Measurements from ENCODE around the gene KRT20. TPM values are rescaled to one million over a fixed set of nuclear protein-coding genes. Genes with fewer than 3 reads are reported as not detected.

Gene KRT20
- polyA plus RNA-seq (2013, experiment 1 of 2), result 0.39 TPM
- polyA plus RNA-seq (2013, experiment 2 of 2), result 0.25 TPM

GRCh38 chr17:40884708-40885512, at the start of gene KRT20:
Gene KRT20, minus strand, starts transcription at chr17:40885242. Its CDS starts 57 bp downstream, at chr17:40885185.
- WGBS (ENCODE audit: extremely low coverage, insufficient coverage, low lambda C conversion rate), result no CpG with 5 or more reads among the region's 23 CpGs
- no peak within 1 kb of the TSS for H2AK5ac ChIP-seq (ENCODE audit: low read length)
- no peaks in the 10 kb centered on the region for H3K4me1 ChIP-seq (ENCODE audit: control insufficient read depth, low read depth, low read length)
- H3K4me3 ChIP-seq (ENCODE audit: low read length), result no peak within 1 kb of the TSS
- no peak within 1 kb of the TSS for H3K23ac ChIP-seq (ENCODE audit: low read length)
- H2BK120ac ChIP-seq (ENCODE audit: low read depth, low read length), result peak within 1 kb of the TSS; percentile 78
- no peak within 1 kb of the TSS for H4K8ac ChIP-seq (ENCODE audit: low read depth, low read length)
- no peak for DNase-seq
- H3K18ac ChIP-seq (ENCODE audit: low read length), result no peak within 1 kb of the TSS
- no peaks in the 10 kb centered on the region for H3K36me3 ChIP-seq (ENCODE audit: control insufficient read depth, insufficient read depth, low read length)
- H3K4me2 ChIP-seq (ENCODE audit: low read length), result no peak within 1 kb of the TSS
- no peaks in the 10 kb centered on the region for H3K79me1 ChIP-seq (ENCODE audit: low read length)
- H2BK15ac ChIP-seq (replicated peaks; ENCODE audit: low read depth), result no peak within 1 kb of the TSS
- no peak within 1 kb of the TSS for H3K4ac ChIP-seq (ENCODE audit: low read depth, low read length)
- no peak within 1 kb of the TSS for H4K5ac ChIP-seq (ENCODE audit: low read length)
- no peaks in the 10 kb centered on the region for H3K79me2 ChIP-seq (ENCODE audit: control insufficient read depth, insufficient read depth, low read length)
- H2BK5ac ChIP-seq (ENCODE audit: low read length), result no peak within 1 kb of the TSS
- H3K27ac ChIP-seq (ENCODE audit: low read depth, low read length), result no peak within 1 kb of the TSS
- no peaks in the 10 kb centered on the region for H3K27me3 ChIP-seq (ENCODE audit: insufficient read depth, low read length, poor library complexity)
- no peak within 1 kb of the TSS for H3K56ac ChIP-seq (ENCODE audit: low read length)
- H3K9ac ChIP-seq (ENCODE audit: low read length), result no peak within 1 kb of the TSS

- H3K4me1 ChIP-seq (ENCODE audit: control insufficient read depth, low read depth, low read length), result no peaks in the 10 kb centered on the region
- H3K4ac ChIP-seq (ENCODE audit: low read depth, low read length), result no peak overlapping the region
- WGBS (ENCODE audit: extremely low coverage, insufficient coverage, low lambda C conversion rate), result no CpG with 5 or more reads among the region's 2 CpGs
- no peak overlapping the region for H3K56ac ChIP-seq (ENCODE audit: low read length)
- H2BK5ac ChIP-seq (ENCODE audit: low read length), result no peak overlapping the region
- no peak for DNase-seq
- H3K79me1 ChIP-seq (ENCODE audit: low read length), result no peaks in the 10 kb centered on the region
- H3K23ac ChIP-seq (ENCODE audit: low read length), result no peak overlapping the region
- no peaks in the 10 kb centered on the region for H3K27me3 ChIP-seq (ENCODE audit: insufficient read depth, low read length, poor library complexity)
- no peak overlapping the region for H4K8ac ChIP-seq (ENCODE audit: low read depth, low read length)
- no peak overlapping the region for H2BK120ac ChIP-seq (ENCODE audit: low read depth, low read length)
- H3K9ac ChIP-seq (ENCODE audit: low read length), result no peak overlapping the region
- H3K4me2 ChIP-seq (ENCODE audit: low read length), result no peak overlapping the region
- H2AK5ac ChIP-seq (ENCODE audit: low read length), result no peak overlapping the region
- H2BK15ac ChIP-seq (replicated peaks; ENCODE audit: low read depth), result no peak overlapping the region
- H3K27ac ChIP-seq (ENCODE audit: low read depth, low read length), result no peak overlapping the region
- H3K18ac ChIP-seq (ENCODE audit: low read length), result no peak overlapping the region
- no peak overlapping the region for H3K4me3 ChIP-seq (ENCODE audit: low read length)
- H4K5ac ChIP-seq (ENCODE audit: low read length), result no peak overlapping the region
- no peaks in the 10 kb centered on the region for H3K79me2 ChIP-seq (ENCODE audit: control insufficient read depth, insufficient read depth, low read length)
- no peaks in the 10 kb centered on the region for H3K36me3 ChIP-seq (ENCODE audit: control insufficient read depth, insufficient read depth, low read length)
Observed at GRCh38 chr17:40932608-40933007, 47.6 kb upstream of the KRT20 start.

DNA sequence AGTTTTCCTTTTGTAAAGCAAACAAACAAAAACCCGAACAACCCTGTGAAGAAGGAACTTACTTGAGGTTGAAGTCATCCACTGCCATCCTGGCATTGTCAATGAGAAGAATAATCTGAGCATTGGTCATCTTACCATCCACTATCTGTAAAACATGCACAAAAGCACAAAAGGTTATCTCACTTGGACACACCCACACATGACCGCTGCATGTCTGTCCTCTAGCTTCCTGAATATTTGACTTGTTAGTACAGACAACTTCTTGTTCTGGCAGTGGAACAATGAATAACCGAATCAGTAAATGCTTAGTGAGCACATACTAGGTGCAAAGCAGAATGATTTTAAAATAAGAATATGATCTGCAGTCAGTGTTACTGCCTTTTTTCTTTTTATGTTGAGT, 46.3 kb upstream of the KRT20 start:
- no peak overlapping the region for H4K8ac ChIP-seq (ENCODE audit: low read depth, low read length)
- no peak overlapping the region for H2BK5ac ChIP-seq (ENCODE audit: low read length)
- no CpG with 5 or more reads among the region's 3 CpGs for WGBS (ENCODE audit: extremely low coverage, insufficient coverage, low lambda C conversion rate)
- no peaks in the 10 kb centered on the region for H3K79me2 ChIP-seq (ENCODE audit: control insufficient read depth, insufficient read depth, low read length)
- no peak overlapping the region for H2BK15ac ChIP-seq (replicated peaks; ENCODE audit: low read depth)
- no peak for DNase-seq
- no peak overlapping the region for H3K18ac ChIP-seq (ENCODE audit: low read length)
- H3K56ac ChIP-seq (ENCODE audit: low read length), result no peak overlapping the region
- H3K4me2 ChIP-seq (ENCODE audit: low read length), result no peak overlapping the region
- H3K79me1 ChIP-seq (ENCODE audit: low read length), result no peaks in the 10 kb centered on the region
- H3K27me3 ChIP-seq (ENCODE audit: insufficient read depth, low read length, poor library complexity), result no peaks in the 10 kb centered on the region
- no peak overlapping the region for H3K23ac ChIP-seq (ENCODE audit: low read length)
- no peak overlapping the region for H3K4ac ChIP-seq (ENCODE audit: low read depth, low read length)
- no peaks in the 10 kb centered on the region for H3K4me1 ChIP-seq (ENCODE audit: control insufficient read depth, low read depth, low read length)
- H3K36me3 ChIP-seq (ENCODE audit: control insufficient read depth, insufficient read depth, low read length), result no peaks in the 10 kb centered on the region
- no peak overlapping the region for H2BK120ac ChIP-seq (ENCODE audit: low read depth, low read length)
- no peak overlapping the region for H4K5ac ChIP-seq (ENCODE audit: low read length)
- H2AK5ac ChIP-seq (ENCODE audit: low read length), result no peak overlapping the region
- H3K4me3 ChIP-seq (ENCODE audit: low read length), result no peak overlapping the region
- H3K27ac ChIP-seq (ENCODE audit: low read depth, low read length), result no peak overlapping the region
- no peak overlapping the region for H3K9ac ChIP-seq (ENCODE audit: low read length)

GRCh38 chr17:40926341-40926740, 41.3 kb upstream of the KRT20 start:
- DNase-seq, result no peak
- no peaks in the 10 kb centered on the region for H3K4me1 ChIP-seq (ENCODE audit: control insufficient read depth, low read depth, low read length)
- H3K79me2 ChIP-seq (ENCODE audit: control insufficient read depth, insufficient read depth, low read length), result no peaks in the 10 kb centered on the region
- no peak overlapping the region for H4K5ac ChIP-seq (ENCODE audit: low read length)
- H3K4me3 ChIP-seq (ENCODE audit: low read length), result no peak overlapping the region
- no peak overlapping the region for H2BK120ac ChIP-seq (ENCODE audit: low read depth, low read length)
- H3K4ac ChIP-seq (ENCODE audit: low read depth, low read length), result no peak overlapping the region
- H3K27ac ChIP-seq (ENCODE audit: low read depth, low read length), result no peak overlapping the region
- H3K18ac ChIP-seq (ENCODE audit: low read length), result no peak overlapping the region
- H3K56ac ChIP-seq (ENCODE audit: low read length), result no peak overlapping the region
- no peak overlapping the region for H2BK15ac ChIP-seq (replicated peaks; ENCODE audit: low read depth)
- H3K36me3 ChIP-seq (ENCODE audit: control insufficient read depth, insufficient read depth, low read length), result no peaks in the 10 kb centered on the region
- no peaks in the 10 kb centered on the region for H3K27me3 ChIP-seq (ENCODE audit: insufficient read depth, low read length, poor library complexity)
- no peak overlapping the region for H3K23ac ChIP-seq (ENCODE audit: low read length)
- H4K8ac ChIP-seq (ENCODE audit: low read depth, low read length), result no peak overlapping the region
- no peak overlapping the region for H3K9ac ChIP-seq (ENCODE audit: low read length)
- no peak overlapping the region for H2BK5ac ChIP-seq (ENCODE audit: low read length)
- no peak overlapping the region for H3K4me2 ChIP-seq (ENCODE audit: low read length)
- 100% methylated on average over 1 of the region's 8 CpGs for WGBS (ENCODE audit: extremely low coverage, insufficient coverage, low lambda C conversion rate)
- H2AK5ac ChIP-seq (ENCODE audit: low read length), result no peak overlapping the region
- no peaks in the 10 kb centered on the region for H3K79me1 ChIP-seq (ENCODE audit: low read length)

DNA sequence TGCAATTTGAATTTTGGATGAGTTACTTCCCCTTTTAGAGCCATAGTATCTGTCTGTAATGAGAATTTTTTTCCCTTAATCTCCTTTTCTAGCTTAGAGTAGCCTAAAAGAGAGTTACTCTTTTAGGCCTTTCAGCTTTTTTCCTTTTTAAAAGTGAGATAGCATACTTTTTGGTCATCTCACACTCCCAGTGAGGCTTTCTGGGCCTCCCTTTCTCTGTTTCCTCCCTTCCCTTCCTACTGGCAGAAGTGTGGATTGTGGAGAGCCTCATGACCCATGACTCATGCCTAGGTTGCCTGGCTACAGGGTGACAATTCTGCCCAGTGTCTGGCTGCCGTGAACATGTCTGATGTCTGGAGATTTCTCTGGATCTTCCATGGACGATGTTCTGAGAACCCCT, 37.2 kb upstream of the KRT20 start:
- Histone ChIP-seq H2BK120ac (ENCODE audit: low read depth, low read length) (no peak overlapping the region), H3K27me3 (ENCODE audit: insufficient read depth, low read length, poor library complexity) (no peaks in the 10 kb centered on the region), H3K27ac (ENCODE audit: low read depth, low read length) (no peak overlapping the region), H3K9ac (ENCODE audit: low read length) (no peak overlapping the region), H3K36me3 (ENCODE audit: control insufficient read depth, insufficient read depth, low read length) (no peaks in the 10 kb centered on the region), H3K4me2 (ENCODE audit: low read length) (no peak overlapping the region), H3K79me2 (ENCODE audit: control insufficient read depth, insufficient read depth, low read length) (no peaks in the 10 kb centered on the region), H2BK15ac (replicated peaks; ENCODE audit: low read depth) (no peak overlapping the region), H3K79me1 (ENCODE audit: low read length) (no peaks in the 10 kb centered on the region), H3K23ac (ENCODE audit: low read length) (no peak overlapping the region), H3K4me1 (ENCODE audit: control insufficient read depth, low read depth, low read length) (no peaks in the 10 kb centered on the region), H3K56ac (ENCODE audit: low read length) (no peak overlapping the region), H4K8ac (ENCODE audit: low read depth, low read length) (no peak overlapping the region), H3K4ac (ENCODE audit: low read depth, low read length) (no peak overlapping the region), H3K4me3 (ENCODE audit: low read length) (no peak overlapping the region), H3K18ac (ENCODE audit: low read length) (no peak overlapping the region), H2AK5ac (ENCODE audit: low read length) (no peak overlapping the region), H4K5ac (ENCODE audit: low read length) (no peak overlapping the region), H2BK5ac (ENCODE audit: low read length) (no peak overlapping the region)
- no CpG with 5 or more reads among the region's 2 CpGs for WGBS (ENCODE audit: extremely low coverage, insufficient coverage, low lambda C conversion rate)
- peak; percentile 82 for DNase-seq

GRCh38 chr17:40921026-40921425, 36.0 kb upstream of the KRT20 start:
- Histone ChIP-seq H3K4me1 (ENCODE audit: control insufficient read depth, low read depth, low read length) (no peaks in the 10 kb centered on the region), H3K4me2 (ENCODE audit: low read length) (no peak overlapping the region), H3K79me2 (ENCODE audit: control insufficient read depth, insufficient read depth, low read length) (no peaks in the 10 kb centered on the region), H2BK15ac (replicated peaks; ENCODE audit: low read depth) (no peak overlapping the region), H3K27me3 (ENCODE audit: insufficient read depth, low read length, poor library complexity) (no peaks in the 10 kb centered on the region), H3K56ac (ENCODE audit: low read length) (no peak overlapping the region), H3K27ac (ENCODE audit: low read depth, low read length) (no peak overlapping the region), H3K18ac (ENCODE audit: low read length) (no peak overlapping the region), H4K8ac (ENCODE audit: low read depth, low read length) (no peak overlapping the region), H2BK120ac (ENCODE audit: low read depth, low read length) (no peak overlapping the region), H3K79me1 (ENCODE audit: low read length) (no peaks in the 10 kb centered on the region), H3K4ac (ENCODE audit: low read depth, low read length) (no peak overlapping the region), H2AK5ac (ENCODE audit: low read length) (no peak overlapping the region), H3K4me3 (ENCODE audit: low read length) (no peak overlapping the region), H3K23ac (ENCODE audit: low read length) (no peak overlapping the region), H4K5ac (ENCODE audit: low read length) (no peak overlapping the region), H2BK5ac (ENCODE audit: low read length) (no peak overlapping the region), H3K9ac (ENCODE audit: low read length) (no peak overlapping the region), H3K36me3 (ENCODE audit: control insufficient read depth, insufficient read depth, low read length) (no peaks in the 10 kb centered on the region)
- WGBS (ENCODE audit: extremely low coverage, insufficient coverage, low lambda C conversion rate), result no CpG with 5 or more reads among the region's 2 CpGs
- no peak for DNase-seq

Data from mesendoderm (in vitro differentiated cells).